PC-9 (cell line): ENCODE measurements around the gene CACNA1D. TPM values are rescaled to one million over a fixed set of nuclear protein-coding genes. Genes with fewer than 3 reads are reported as not detected.

ENCODE experiments used
- BruUV-seq: library from RNA; stranded (reverse); fragments of 400-500 nt; replicated peaks from 2 replicates; lab custom pipeline; 2021; lab: Mats Ljungman, UMichigan
- CTCF ChIA-PET: fragments of 300-600 bp; sonication (Branson Sonifier 250); formaldehyde crosslinking; loops from one replicate; lab custom pipeline; 2022; ENCODE audit warnings: antibody characterized with exemption; lab: Charles Lee
- POLR2A ChIA-PET: fragments of 300-600 bp; sonication (Branson Sonifier 250); formaldehyde crosslinking; loops from one replicate; lab custom pipeline; 2022; ENCODE audit warnings: antibody characterized with exemption; ENCODE audit not compliant: unreplicated experiment; lab: Charles Lee
- DNase-seq, 2 experiments: peaks; one replicate each; pipeline versions ENCODE4 v3.0.0 to v3.0.0-alpha.2; 2015 to 2022; ENCODE audit warnings: mixed read lengths in 1 of 2
- H2AFZ ChIP-seq: fragments of 200-600 bp; sonication (generic); 2 replicates; pipeline ENCODE4 v1.8.1; 2017; ENCODE audit warnings: antibody characterized with exemption
- H3F3A ChIP-seq: fragments of 200-600 bp; sonication (generic); 2 replicates; pipeline ENCODE4 v1.8.1; 2017; ENCODE audit warnings: antibody characterized with exemption, mild to moderate bottlenecking, low read depth; ENCODE audit not compliant: insufficient read depth
- H3K27ac ChIP-seq: fragments of 200-600 bp; sonication (generic); 2 replicates; pipeline ENCODE4 v1.6.1; 2016; ENCODE audit warnings: mixed run types
- H3K27me3 ChIP-seq: fragments of 200-600 bp; sonication (generic); 2 replicates; pipeline ENCODE4 v1.6.1; 2016; ENCODE audit warnings: low read depth, mixed run types; ENCODE audit not compliant: insufficient read depth
- H3K36me3 ChIP-seq: fragments of 200-600 bp; sonication (generic); 2 replicates; pipeline ENCODE4 v1.6.1; 2016; ENCODE audit warnings: low read depth, mixed run types
- H3K4me1 ChIP-seq: fragments of 200-600 bp; sonication (generic); replicated peaks from 2 replicates; pipeline ENCODE4 v1.6.1; 2016; ENCODE audit warnings: mixed run types; ENCODE audit not compliant: insufficient read depth
- H3K4me2 ChIP-seq: fragments of 200-600 bp; sonication (generic); 2 replicates; pipeline ENCODE4 v1.6.1; 2017; ENCODE audit warnings: mixed run types
- H3K4me3 ChIP-seq: fragments of 200-600 bp; sonication (generic); 2 replicates; pipeline ENCODE4 v1.6.1; 2016; ENCODE audit warnings: mixed run types
- H3K79me2 ChIP-seq: fragments of 200-600 bp; sonication (generic); 2 replicates; pipeline ENCODE4 v1.6.1; 2017; ENCODE audit warnings: low read depth, mixed run types
- H3K9me2 ChIP-seq: fragments of 200-600 bp; sonication (generic); 2 replicates; pipeline ENCODE4 v1.8.1; 2017; ENCODE audit warnings: mild to moderate bottlenecking; ENCODE audit not compliant: insufficient read depth
- H3K9me3 ChIP-seq: fragments of 200-600 bp; sonication (generic); 2 replicates; pipeline ENCODE4 v1.8.1; 2016; ENCODE audit warnings: low read depth; ENCODE audit not compliant: insufficient read depth
- H4K20me1 ChIP-seq: fragments of 200-600 bp; sonication (generic); 2 replicates; pipeline ENCODE4 v1.8.1; 2017; ENCODE audit not compliant: insufficient read depth
- CTCF ChIP-seq: fragments of 200-600 bp; sonication (generic); conservative IDR thresholded peaks from 2 replicates; pipeline ENCODE4 v1.6.1; 2017; ENCODE audit warnings: mixed run types, antibody characterized with exemption, mild to moderate bottlenecking, moderate library complexity
- EZH2 ChIP-seq: fragments of 200-600 bp; sonication (generic); IDR thresholded peaks from 2 replicates; pipeline ENCODE4 v1.8.0; 2017; ENCODE audit warnings: antibody characterized with exemption, low read depth
- intact Hi-C: fragments of 100-400 bp; cut with micrococcal nuclease; formaldehyde crosslinking; loops from one replicate; pipeline ENCODE4 v1.10.0; 2022; ENCODE audit not compliant: unreplicated experiment
- total RNA-seq: library from RNA; stranded (reverse); gene quantifications from 2 replicates; pipeline ENCODE4 v1.2.3, GENCODE V29; 2021

CACNA1D gene
- total RNA-seq, 1 experiment from 2014 or later = not detected

- DNase-seq = no peak
- Histone ChIP-seq H3K9me3 (no peaks in the 10 kb centered on the region), H3K27me3 (peaks cover 53% of the 10 kb centered on the region), H3K27ac (no peak overlapping the region), H4K20me1 (no peaks in the 10 kb centered on the region), H3K4me1 (no peaks in the 10 kb centered on the region), H3F3A (no peaks in the 10 kb centered on the region), H3K4me3 (no peak overlapping the region), H2AFZ (no peak overlapping the region), H3K36me3 (no peaks in the 10 kb centered on the region), H3K9me2 (no peaks in the 10 kb centered on the region), H3K79me2 (no peaks in the 10 kb centered on the region), H3K4me2 (no peak overlapping the region)
- ChIA-PET CTCF (no interaction called here), POLR2A (no interaction called here)
- intact Hi-C loops = no loop called here
- TF ChIP-seq EZH2 (no peak), CTCF (no peak)
- no TSS peak for BruUV-seq
Measured at GRCh38 chr3:53671192-53671960, 177.0 kb downstream of the CACNA1D start.

- POLR2A ChIA-PET = no interaction called here
- Histone ChIP-seq H3F3A (no peaks in the 10 kb centered on the region), H3K27ac (no peak overlapping the region), H3K9me3 (no peaks in the 10 kb centered on the region), H3K9me2 (no peaks in the 10 kb centered on the region), H3K4me2 (no peak overlapping the region), H3K4me3 (no peak overlapping the region), H4K20me1 (no peaks in the 10 kb centered on the region), H3K79me2 (no peaks in the 10 kb centered on the region), H3K4me1 (no peaks in the 10 kb centered on the region), H3K36me3 (no peaks in the 10 kb centered on the region), H2AFZ (no peak overlapping the region), H3K27me3 (peaks cover 53% of the 10 kb centered on the region)
- no TSS peak for BruUV-seq
- CTCF ChIA-PET = no interaction called here
- intact Hi-C loops = no loop called here
- no peak for TF ChIP-seq EZH2
- DNase-seq = no peak
Measured at GRCh38 chr3:53671961-53672299, 177.5 kb downstream of the CACNA1D start.

- Histone ChIP-seq H3K4me1 (no peaks in the 10 kb centered on the region), H3K79me2 (no peaks in the 10 kb centered on the region), H4K20me1 (no peaks in the 10 kb centered on the region), H3K27me3 (peaks cover 49% of the 10 kb centered on the region), H2AFZ (no peak overlapping the region), H3K4me3 (no peak overlapping the region), H3K9me3 (no peaks in the 10 kb centered on the region), H3K36me3 (no peaks in the 10 kb centered on the region), H3K4me2 (no peak overlapping the region), H3F3A (no peaks in the 10 kb centered on the region), H3K9me2 (no peaks in the 10 kb centered on the region), H3K27ac (no peak overlapping the region)
- BruUV-seq = no TSS peak
- POLR2A ChIA-PET = no interaction called here
- TF ChIP-seq EZH2 (no peak), CTCF (no peak)
- intact Hi-C loops = no loop called here
- CTCF ChIA-PET = no interaction called here
- no peak for DNase-seq
Measured at GRCh38 chr3:53672981-53673380, 178.6 kb downstream of the CACNA1D start.
